Activated T-helper 2 cell treated with anti-CD3 and anti-CD28 coated beads, Interferon-gamma antibody, Interleukin-2, Interleukin-4, amounts not matched to agents 10 μg/mL and 5 μg/mL and 100 μg/mL, durations not matched to agents 14 hours and 24 hours and 36 hours (primary cell): ENCODE results near the gene DOCK1. TPM values are rescaled to one million over a fixed set of nuclear protein-coding genes. Genes with fewer than 3 reads are reported as not detected.

Experiments
- DNase-seq: peaks from one replicate; pipeline ENCODE4 v3.0.0; 2021; ENCODE audit warnings: low spot score
- H3K27ac Mint-ChIP-seq: one replicate; pipeline ENCODE4 v1.8.0; 2021; ENCODE audit warnings: mixed read lengths
- H3K27me3 Mint-ChIP-seq: one replicate; pipeline ENCODE4 v1.8.0; 2021; ENCODE audit warnings: low read depth, mixed read lengths
- H3K36me3 Mint-ChIP-seq: one replicate; pipeline ENCODE4 v1.8.0; 2021; ENCODE audit warnings: low read depth, mixed read lengths
- H3K4me1 Mint-ChIP-seq: one replicate; pipeline ENCODE4 v1.8.0; 2021; ENCODE audit warnings: low read depth, mixed read lengths
- H3K4me3 Mint-ChIP-seq: one replicate; pipeline ENCODE4 v1.8.0; 2021; ENCODE audit warnings: low read depth, mild to moderate bottlenecking, moderate library complexity, mixed read lengths
- H3K9me3 Mint-ChIP-seq: one replicate; pipeline ENCODE4 v1.8.0; 2021; ENCODE audit warnings: mixed read lengths
- intact Hi-C: fragments of 100-400 bp; cut with micrococcal nuclease; formaldehyde crosslinking; loops from one replicate; pipeline ENCODE4 v1.15.1; 2023
- total RNA-seq: library from RNA; stranded (reverse); gene quantifications from 2 replicates; pipeline ENCODE4 v1.2.3, GENCODE V29; 2022

Gene DOCK1
- total RNA-seq, 1 donor from 2014 or later: 0.59 TPM

DNA sequence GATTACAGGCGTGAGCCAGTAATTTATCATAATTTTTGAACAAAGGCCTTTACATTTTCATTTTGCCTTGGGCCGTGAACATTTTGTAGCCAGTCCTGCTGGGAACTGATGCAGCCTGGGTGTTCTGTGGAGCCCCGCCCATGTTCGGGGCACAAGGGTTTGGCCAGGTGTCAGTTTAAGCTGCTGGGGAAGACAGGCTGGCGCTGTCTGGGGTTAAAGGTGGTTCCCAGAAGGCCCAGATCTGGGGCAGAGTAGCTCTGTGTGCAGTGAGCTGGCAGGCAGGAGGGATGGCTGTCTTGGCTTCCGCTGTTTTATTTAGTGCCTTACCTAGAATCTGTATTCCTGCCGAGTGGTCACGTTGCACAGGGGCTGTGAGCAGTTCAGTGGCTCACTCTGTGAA lies 50.2 kb downstream of the DOCK1 start:
- DNase-seq: no peak
- H3K27ac Mint-ChIP-seq: no peak overlapping the region
- no peaks in the 10 kb centered on the region for H3K27me3 Mint-ChIP-seq
- H3K4me1 Mint-ChIP-seq: no peaks in the 10 kb centered on the region
- intact Hi-C loops: no loop called here
- H3K9me3 Mint-ChIP-seq: peaks cover 3% of the 10 kb centered on the region
- H3K4me3 Mint-ChIP-seq: no peak overlapping the region
- no peaks in the 10 kb centered on the region for H3K36me3 Mint-ChIP-seq

DNA sequence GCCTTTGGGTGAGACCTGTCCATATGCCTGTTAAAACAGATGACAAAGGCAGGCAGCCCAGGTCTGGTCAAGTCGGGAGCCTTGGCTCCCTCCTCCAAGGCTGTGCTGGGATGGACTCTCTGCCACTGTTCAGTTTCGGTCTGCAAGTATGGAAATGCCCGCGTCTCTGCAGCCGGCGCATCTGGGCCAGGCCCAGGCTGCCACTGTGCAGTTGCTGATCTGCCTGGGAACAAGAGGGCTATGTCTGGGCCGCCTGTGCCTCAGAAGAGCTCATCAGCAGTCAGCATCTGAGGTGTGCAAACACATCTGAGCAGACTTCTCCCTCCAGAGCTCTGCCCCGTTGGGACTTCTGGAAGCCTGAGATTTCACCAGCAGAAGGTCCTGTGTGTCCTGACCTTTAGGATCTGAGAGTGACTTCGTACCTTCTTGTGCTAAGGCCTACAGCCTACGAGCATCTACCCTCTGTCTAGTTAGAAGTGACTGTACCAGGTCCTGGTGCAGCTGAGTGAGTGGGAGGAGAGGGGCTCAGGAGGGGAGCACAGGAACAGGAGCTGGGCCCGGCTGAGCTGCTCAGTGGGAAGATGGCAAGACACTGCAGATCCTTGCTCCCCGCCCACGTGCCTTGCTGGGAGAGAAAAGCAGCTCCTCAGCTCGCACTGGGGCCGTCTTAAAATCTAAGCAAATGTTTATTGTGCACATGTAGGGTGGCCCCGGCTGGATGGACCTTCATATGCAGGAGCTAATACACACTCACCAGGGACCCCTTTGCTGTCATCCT lies 50.9 kb downstream of the DOCK1 start:
- Mint-ChIP-seq H3K9me3 (peaks cover 3% of the 10 kb centered on the region), H3K4me3 (no peak overlapping the region), H3K27me3 (no peaks in the 10 kb centered on the region), H3K27ac (no peak overlapping the region), H3K4me1 (no peaks in the 10 kb centered on the region), H3K36me3 (no peaks in the 10 kb centered on the region)
- intact Hi-C loops: no loop called here
- no peak for DNase-seq

DNA sequence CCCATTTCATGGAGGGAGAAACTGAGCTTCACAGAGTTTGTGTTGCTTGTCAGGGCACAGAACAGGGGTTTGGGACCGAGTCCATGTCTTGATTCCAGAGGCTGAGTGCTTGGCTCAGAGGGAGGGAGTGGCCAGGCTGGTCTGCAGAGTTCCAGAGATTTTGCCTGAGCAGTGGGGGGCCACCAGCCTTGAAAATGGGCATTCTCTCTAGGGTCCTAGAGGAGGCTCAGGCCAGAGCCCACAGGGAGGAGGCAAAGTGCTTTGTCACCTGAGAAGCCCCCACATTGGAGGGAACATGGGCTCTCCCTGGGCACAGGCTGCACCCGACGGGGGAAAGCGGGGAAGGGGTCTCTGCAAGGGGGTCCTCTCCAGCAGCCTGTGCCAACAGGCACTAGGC lies 51.5 kb downstream of the DOCK1 start:
- H3K9me3 Mint-ChIP-seq: peaks cover 3% of the 10 kb centered on the region
- no peaks in the 10 kb centered on the region for H3K36me3 Mint-ChIP-seq
- H3K27ac Mint-ChIP-seq: no peak overlapping the region
- no peak for DNase-seq
- intact Hi-C loops: no loop called here
- H3K4me3 Mint-ChIP-seq: no peak overlapping the region
- H3K27me3 Mint-ChIP-seq: no peaks in the 10 kb centered on the region
- H3K4me1 Mint-ChIP-seq: no peaks in the 10 kb centered on the region

DNA sequence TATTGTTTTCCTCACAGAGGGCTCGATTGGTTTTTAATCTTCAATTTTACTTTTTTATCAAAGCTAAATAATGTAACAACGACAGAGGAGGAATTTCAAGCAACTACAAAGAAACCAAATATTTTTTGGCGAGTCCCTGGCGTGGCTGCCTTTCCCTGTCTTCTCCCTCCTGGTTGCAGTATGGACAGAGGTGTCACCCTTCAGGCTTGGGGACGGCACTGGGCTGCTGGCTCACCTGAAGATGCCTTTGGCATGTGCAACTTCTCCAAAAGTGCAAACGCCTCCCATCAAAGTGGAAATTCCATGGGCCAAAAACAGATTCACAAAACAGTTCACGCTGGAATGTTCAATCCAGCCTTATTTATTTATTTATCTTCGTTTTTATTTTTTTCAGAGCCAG lies 51.9 kb downstream of the DOCK1 start:
- no peaks in the 10 kb centered on the region for H3K27me3 Mint-ChIP-seq
- no peaks in the 10 kb centered on the region for H3K4me1 Mint-ChIP-seq
- peaks cover 3% of the 10 kb centered on the region for H3K9me3 Mint-ChIP-seq
- intact Hi-C loops: no loop called here
- H3K4me3 Mint-ChIP-seq: no peak overlapping the region
- no peaks in the 10 kb centered on the region for H3K36me3 Mint-ChIP-seq
- H3K27ac Mint-ChIP-seq: no peak overlapping the region
- DNase-seq: no peak

DNA sequence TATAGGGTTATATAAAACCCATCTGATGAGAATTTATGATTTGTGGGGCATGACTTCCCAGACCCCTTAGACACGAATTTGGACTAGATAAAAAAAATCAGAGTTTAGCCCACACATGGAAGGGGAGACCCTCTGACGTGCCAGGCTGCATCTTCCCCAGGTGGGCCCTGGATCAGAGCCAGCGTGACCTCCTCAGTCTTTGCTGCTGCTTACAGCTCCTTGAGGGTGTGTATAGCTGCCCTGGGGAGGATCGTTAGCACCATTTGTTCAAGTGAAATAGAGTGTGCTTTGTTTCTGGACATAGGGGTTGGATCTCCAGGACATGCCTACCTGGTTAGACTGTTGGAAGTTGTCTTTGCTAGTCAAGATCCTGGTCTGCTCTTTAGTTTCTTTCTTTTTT lies 54.2 kb downstream of the DOCK1 start:
- intact Hi-C loops: no loop called here

DNA sequence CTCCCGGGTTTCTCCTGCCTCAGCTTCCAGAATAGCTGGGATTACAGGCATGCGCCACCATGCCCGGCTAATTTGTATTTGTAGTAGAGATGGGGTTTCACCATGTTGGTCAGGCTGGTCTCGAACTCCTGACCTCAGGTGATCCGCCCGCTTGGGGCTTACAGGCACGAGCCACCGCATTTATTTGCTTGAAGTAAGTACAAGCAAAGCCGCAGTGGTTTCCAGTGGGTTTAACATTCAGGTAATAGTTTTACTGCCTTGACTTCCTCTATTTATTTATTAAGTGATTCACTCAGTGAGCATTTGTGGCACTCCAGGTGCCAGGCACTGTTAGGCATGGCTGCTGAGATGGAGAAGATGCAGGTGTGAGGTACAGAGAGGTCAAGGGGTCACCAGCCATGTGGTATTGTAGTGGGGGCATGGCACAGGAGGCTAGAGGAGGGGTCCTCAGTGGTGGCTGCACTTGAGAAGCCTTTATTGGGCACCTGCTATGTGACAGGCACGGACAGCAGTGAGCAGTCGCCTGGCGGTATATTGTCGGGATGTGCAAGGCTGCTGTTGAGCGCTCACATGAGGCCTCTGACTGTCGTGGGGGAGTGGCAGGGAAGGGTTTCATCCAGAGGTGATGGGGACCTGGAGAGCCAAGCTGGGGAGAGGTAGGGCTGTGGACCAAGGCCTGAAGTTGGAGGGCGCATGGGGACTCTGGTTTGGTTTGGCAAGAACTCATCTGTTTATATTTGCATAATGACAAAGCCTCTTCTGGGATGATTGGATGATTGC lies 54.9 kb downstream of the DOCK1 start:
- Mint-ChIP-seq H3K27me3 (no peaks in the 10 kb centered on the region), H3K27ac (no peak overlapping the region)
- no peak for DNase-seq

More for the DNA sequence above, 54.2 kb downstream of the DOCK1 start:
- no peak overlapping the region for H3K27ac Mint-ChIP-seq
- DNase-seq: no peak
- peaks cover 3% of the 10 kb centered on the region for H3K9me3 Mint-ChIP-seq
- H3K4me1 Mint-ChIP-seq: no peaks in the 10 kb centered on the region
- no peaks in the 10 kb centered on the region for H3K27me3 Mint-ChIP-seq
- H3K4me3 Mint-ChIP-seq: no peak overlapping the region
- H3K36me3 Mint-ChIP-seq: no peaks in the 10 kb centered on the region

DNA sequence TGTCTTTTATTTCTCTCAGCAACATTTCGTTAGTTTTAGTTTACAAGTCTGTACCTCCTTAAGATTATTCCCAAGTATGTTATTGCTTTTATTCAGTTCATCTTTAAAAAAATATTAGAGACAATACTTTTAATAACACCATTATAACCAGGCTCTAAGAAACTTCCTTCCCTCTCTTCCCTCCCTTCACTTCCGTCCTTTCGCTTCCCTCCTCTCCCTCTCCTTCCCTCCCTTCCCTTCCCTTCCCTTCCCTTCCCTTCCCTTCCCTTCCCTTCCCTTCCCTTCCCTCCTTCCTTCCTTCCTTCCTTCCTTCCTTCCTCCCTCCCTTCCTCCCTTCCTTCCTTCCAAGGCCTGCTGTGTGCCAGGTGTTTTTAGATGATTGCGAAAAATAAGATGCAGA lies 58.1 kb downstream of the DOCK1 start:
- Mint-ChIP-seq H3K4me3 (no peak overlapping the region), H3K27me3 (no peaks in the 10 kb centered on the region), H3K4me1 (no peaks in the 10 kb centered on the region), H3K9me3 (peaks cover 3% of the 10 kb centered on the region), H3K27ac (no peak overlapping the region), H3K36me3 (no peaks in the 10 kb centered on the region)
- intact Hi-C loops: no loop called here
- DNase-seq: no peak

More for the DNA sequence above, 54.9 kb downstream of the DOCK1 start:
- Mint-ChIP-seq H3K9me3 (peaks cover 3% of the 10 kb centered on the region), H3K4me1 (no peaks in the 10 kb centered on the region), H3K36me3 (no peaks in the 10 kb centered on the region), H3K4me3 (no peak overlapping the region)
- intact Hi-C loops: no loop called here

DNA sequence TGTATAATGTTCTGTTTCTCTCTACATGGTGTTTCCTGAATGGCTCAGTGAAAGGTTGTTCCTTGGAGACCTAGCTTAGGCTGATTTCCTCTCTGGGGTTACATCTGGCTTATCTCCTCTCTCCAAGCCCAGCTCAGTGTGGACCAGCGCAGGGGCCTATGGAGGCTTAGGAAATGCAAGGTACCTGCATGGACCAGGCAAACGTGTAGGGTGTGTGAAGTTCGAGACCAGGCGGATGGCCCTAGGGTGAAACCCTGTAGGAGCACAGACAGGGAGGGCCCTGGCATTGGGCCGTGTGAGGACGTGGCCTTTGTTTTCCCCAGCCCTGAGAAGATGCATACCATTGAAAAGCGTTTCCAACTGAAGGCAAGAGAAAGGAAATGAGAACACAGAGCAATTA lies 59.0 kb downstream of the DOCK1 start:
- Mint-ChIP-seq H3K4me1 (no peaks in the 10 kb centered on the region), H3K4me3 (no peak overlapping the region), H3K27me3 (no peaks in the 10 kb centered on the region), H3K27ac (no peak overlapping the region), H3K36me3 (no peaks in the 10 kb centered on the region), H3K9me3 (peaks cover 4% of the 10 kb centered on the region)
- DNase-seq: no peak
- intact Hi-C loops: no loop called here

DNA sequence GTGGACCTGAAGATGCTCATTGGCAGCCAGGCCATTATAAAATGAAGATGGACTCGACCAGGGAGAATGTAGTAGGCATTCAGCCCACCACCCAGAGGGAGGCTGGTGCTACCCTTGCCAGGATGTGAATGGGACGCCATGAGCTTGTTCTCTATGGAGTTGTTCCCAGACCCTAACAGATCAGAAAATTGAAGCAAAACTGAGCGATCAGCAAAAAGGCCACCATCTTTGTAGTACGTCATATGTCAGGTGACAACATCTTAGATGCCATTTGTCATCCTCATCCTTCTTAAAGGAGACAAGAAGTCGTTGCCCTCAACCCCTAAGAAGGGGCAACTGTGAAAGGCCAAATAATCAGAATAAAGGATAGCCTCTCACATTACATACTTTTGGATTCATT lies 61.7 kb downstream of the DOCK1 start:
- intact Hi-C loops: no loop called here

DNA sequence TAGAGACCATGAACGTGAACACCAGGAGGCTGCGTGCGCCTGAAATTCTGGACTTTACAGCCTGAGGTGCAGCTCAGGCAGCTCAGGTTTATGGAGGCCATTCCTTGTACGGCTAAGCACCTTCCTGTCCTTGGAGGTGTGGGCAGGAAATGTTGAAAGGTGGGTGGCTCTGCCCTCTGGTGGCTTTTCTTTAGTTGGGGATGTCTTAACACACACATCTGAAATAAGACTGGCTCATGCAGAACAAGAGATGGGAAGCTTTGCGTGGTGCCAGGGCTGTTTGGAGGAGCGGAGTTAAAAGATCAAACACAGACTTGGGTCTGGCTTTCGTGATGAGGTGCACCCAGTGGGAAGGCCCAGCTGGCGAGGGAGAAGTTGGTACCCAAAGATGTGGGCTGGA lies 64.1 kb downstream of the DOCK1 start:
- Mint-ChIP-seq H3K4me1 (no peaks in the 10 kb centered on the region), H3K4me3 (no peak overlapping the region), H3K9me3 (peaks cover 4% of the 10 kb centered on the region), H3K27ac (no peak overlapping the region), H3K36me3 (no peaks in the 10 kb centered on the region), H3K27me3 (no peaks in the 10 kb centered on the region)
- DNase-seq: no peak
- intact Hi-C loops: no loop called here

More for the DNA sequence above, 61.7 kb downstream of the DOCK1 start:
- H3K9me3 Mint-ChIP-seq: peaks cover 4% of the 10 kb centered on the region
- no peaks in the 10 kb centered on the region for H3K27me3 Mint-ChIP-seq
- no peak overlapping the region for H3K4me3 Mint-ChIP-seq
- H3K27ac Mint-ChIP-seq: no peak overlapping the region
- H3K36me3 Mint-ChIP-seq: no peaks in the 10 kb centered on the region
- H3K4me1 Mint-ChIP-seq: no peaks in the 10 kb centered on the region
- no peak for DNase-seq

DNA sequence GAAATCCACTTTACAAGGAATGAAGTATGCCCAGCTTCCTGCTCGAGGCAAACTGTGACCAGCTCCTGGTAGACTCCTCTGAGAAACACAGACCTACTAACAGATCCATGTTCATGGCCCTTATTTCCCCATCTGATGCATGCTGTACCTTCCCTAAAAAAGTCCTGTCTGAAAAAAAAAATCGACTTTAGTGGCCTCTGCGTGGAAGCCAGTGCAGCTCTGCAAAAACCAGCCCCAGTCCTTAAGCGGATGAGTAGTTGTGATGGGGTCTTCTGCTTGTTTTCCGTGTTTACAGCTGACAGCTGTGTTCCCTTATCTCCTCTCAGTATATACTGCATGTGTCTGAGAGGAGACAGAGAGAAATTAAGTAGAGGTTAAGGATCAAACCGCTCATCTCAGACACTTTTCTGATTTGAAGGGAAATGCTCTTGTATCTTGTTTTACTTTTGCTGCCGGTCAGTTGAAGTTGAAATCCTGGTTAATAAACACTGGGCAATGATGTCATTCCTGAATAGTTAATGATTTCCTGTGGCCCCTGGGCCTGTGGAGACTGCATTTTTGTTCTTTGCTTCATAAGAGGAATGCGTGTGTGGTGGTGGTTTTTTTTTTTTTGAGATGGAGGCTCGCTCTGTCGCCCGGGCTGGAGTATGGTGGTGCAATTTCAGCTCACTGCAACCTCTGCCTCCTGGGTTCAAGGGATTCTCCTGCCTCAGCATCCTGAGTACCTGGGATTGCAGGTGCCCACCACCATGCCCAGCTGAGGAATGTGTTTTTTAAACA lies 67.6 kb downstream of the DOCK1 start:
- Mint-ChIP-seq H3K27ac (no peak overlapping the region), H3K4me3 (no peak overlapping the region), H3K27me3 (no peaks in the 10 kb centered on the region), H3K36me3 (no peaks in the 10 kb centered on the region), H3K4me1 (no peaks in the 10 kb centered on the region), H3K9me3 (peaks cover 4% of the 10 kb centered on the region)
- intact Hi-C loops: no loop called here
- DNase-seq: no peak

DNA sequence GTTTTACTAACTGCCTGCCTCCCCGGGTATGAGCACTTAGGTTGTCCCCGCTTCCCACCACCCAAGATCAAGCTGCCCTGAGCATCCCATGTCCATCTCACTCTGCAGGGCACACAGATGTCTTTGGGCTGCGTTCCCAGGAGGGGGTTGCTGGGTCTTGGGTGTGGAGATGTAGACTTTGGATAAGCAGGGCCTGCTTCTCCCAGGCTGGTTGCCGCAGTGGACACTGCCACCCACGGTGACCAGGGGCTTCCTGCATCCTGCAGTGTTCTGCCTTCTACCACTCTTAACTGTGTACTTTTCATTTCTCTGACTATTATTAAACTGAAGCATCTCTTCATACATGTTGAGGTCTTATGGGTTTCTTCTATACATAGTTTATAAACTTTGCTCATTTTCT lies 70.0 kb downstream of the DOCK1 start:
- H3K27ac Mint-ChIP-seq: no peak overlapping the region
- no peaks in the 10 kb centered on the region for H3K4me1 Mint-ChIP-seq
- H3K9me3 Mint-ChIP-seq: no peaks in the 10 kb centered on the region
- intact Hi-C loops: no loop called here
- no peaks in the 10 kb centered on the region for H3K36me3 Mint-ChIP-seq
- no peaks in the 10 kb centered on the region for H3K27me3 Mint-ChIP-seq
- no peak overlapping the region for H3K4me3 Mint-ChIP-seq
- DNase-seq: no peak

DNA sequence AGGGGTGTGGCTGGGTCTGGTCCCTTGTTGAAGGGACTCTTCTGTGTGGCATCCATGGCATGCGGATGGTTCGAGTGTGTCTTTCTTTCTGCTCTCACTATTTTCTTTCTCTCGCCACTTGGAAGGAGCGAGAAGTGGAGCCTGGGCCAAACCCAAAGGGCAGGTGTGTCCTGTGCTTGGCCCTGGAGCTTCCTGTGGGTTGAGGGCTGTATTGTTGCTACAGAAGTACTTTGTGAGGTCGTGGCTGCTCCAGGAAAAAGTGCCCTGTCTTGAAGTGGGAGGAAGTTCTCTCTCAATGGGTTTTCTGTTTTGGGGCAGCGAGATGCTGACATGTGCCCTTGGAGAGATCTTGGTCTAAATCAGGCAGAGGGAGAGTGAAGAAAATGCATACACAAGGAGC lies 72.0 kb downstream of the DOCK1 start:
- Mint-ChIP-seq H3K27ac (no peak overlapping the region), H3K36me3 (no peaks in the 10 kb centered on the region), H3K4me3 (no peak overlapping the region), H3K27me3 (no peaks in the 10 kb centered on the region), H3K9me3 (no peaks in the 10 kb centered on the region), H3K4me1 (no peaks in the 10 kb centered on the region)
- intact Hi-C loops: no loop called here
- no peak for DNase-seq
